Colonic mucosa (tissue), 4 donors: ENCODE measurements around the gene PLEKHA6. TPM values are rescaled to one million over a fixed set of nuclear protein-coding genes. Genes with fewer than 3 reads are reported as not detected.
"Not testable (repeated sequence)": the region's sequence is repeated elsewhere in the genome, so short reads cannot be mapped to it uniquely, and the experiment has no call there.

ENCODE experiments used
- DNase-seq: peaks from one replicate; pipeline ENCODE4 v3.0.0-alpha.2; 2020
- H3K27ac ChIP-seq: fragments of 200-600 bp; one replicate; pipeline ENCODE4 v1.8.0; 2021
- H3K27me3 ChIP-seq: fragments of 200-600 bp; one replicate; pipeline ENCODE4 v1.8.0; 2021
- H3K36me3 ChIP-seq: fragments of 200-600 bp; one replicate; pipeline ENCODE4 v1.8.0; 2021
- H3K4me1 ChIP-seq: fragments of 200-600 bp; one replicate; pipeline ENCODE4 v1.8.0; 2021; ENCODE audit warnings: mild to moderate bottlenecking
- H3K4me3 ChIP-seq: fragments of 200-600 bp; one replicate; pipeline ENCODE4 v1.8.0; 2021
- H3K9ac ChIP-seq, 2 donors: one replicate each; pipeline ENCODE4 v1.7.0; 2013; ENCODE audit warnings: control low read depth in 2 of 2, low read depth in 2 of 2, low read length in 2 of 2
- H3K9me3 ChIP-seq: fragments of 200-600 bp; one replicate; pipeline ENCODE4 v1.8.0; 2021
- CTCF ChIP-seq: fragments of 200-600 bp; IDR thresholded peaks from one replicate; pipeline ENCODE4 v1.8.0; 2022; ENCODE audit warnings: antibody characterized with exemption, mild to moderate bottlenecking
- intact Hi-C: fragments of 100-400 bp; cut with DNase I; formaldehyde crosslinking; loops from one replicate; pipeline ENCODE4 v1.14.1; 2022
- total RNA-seq, 2 donors: library from RNA; stranded (reverse); fragmentation: NEBNext Ultra II Directional in 1 of 2; extraction: Animal tissue kit (Norgen Biotek cat#: 25700) in 1 of 2; gene quantifications; one replicate each; pipeline ENCODE4 v1.2.1, GENCODE V29; 2021
- donor health status: healthy.
- donor health status: DM: no; HTN: no; CAD: no.
- donor health status: DM: no; HTN: no; CAD: no.

The PLEKHA6 gene
- total RNA-seq, 2 donors from 2014 or later, result 84.5 to 165 TPM

- no peaks in the 10 kb centered on the region for H3K27me3 ChIP-seq
- peak overlapping the region; percentile 39 for H3K4me3 ChIP-seq
- peak overlapping the region; percentile 61 to 94 for H3K9ac ChIP-seq
- no peaks in the 10 kb centered on the region for H3K36me3 ChIP-seq
- TF ChIP-seq CTCF, result no peak
- H3K27ac ChIP-seq, result peak overlapping the region; percentile 86
- no peaks in the 10 kb centered on the region for H3K9me3 ChIP-seq
- peaks cover 6% of the 10 kb centered on the region for H3K4me1 ChIP-seq
- peak; percentile 89 for DNase-seq
- intact Hi-C loops, result no loop called here
Observed at GRCh38 chr1:204331275-204331674, 28.5 kb downstream of the PLEKHA6 start.

GRCh38 chr1:204327870-204328269, 31.9 kb downstream of the PLEKHA6 start:
- H3K4me1 ChIP-seq, H3K27me3 ChIP-seq, H3K27ac ChIP-seq, H3K9ac ChIP-seq, intact Hi-C loops, DNase-seq, H3K9me3 ChIP-seq, H3K36me3 ChIP-seq, H3K4me3 ChIP-seq: not testable (repeated sequence)

- Histone ChIP-seq H3K27me3 (no peaks in the 10 kb centered on the region), H3K4me3 (no peak overlapping the region), H3K4me1 (no peaks in the 10 kb centered on the region), H3K27ac (no peak overlapping the region), H3K9ac (peak overlapping the region in 1 of 2 donors; percentile 21), H3K9me3 (no peaks in the 10 kb centered on the region), H3K36me3 (no peaks in the 10 kb centered on the region)
- no peak for DNase-seq
- no peak for TF ChIP-seq CTCF
- intact Hi-C loops, result no loop called here
Observed at GRCh38 chr1:204327359-204327758, 32.4 kb downstream of the PLEKHA6 start.

GRCh38 chr1:204326771-204327300, 32.9 kb downstream of the PLEKHA6 start:
- intact Hi-C loops, result no loop called here
- H3K27me3 ChIP-seq, result no peaks in the 10 kb centered on the region
- no peak for TF ChIP-seq CTCF
- H3K36me3 ChIP-seq, result no peaks in the 10 kb centered on the region
- no peak for DNase-seq
- no peaks in the 10 kb centered on the region for H3K9me3 ChIP-seq
- no peaks in the 10 kb centered on the region for H3K4me1 ChIP-seq
- peak overlapping the region in 1 of 2 donors; percentile 21 for H3K9ac ChIP-seq
- no peak overlapping the region for H3K27ac ChIP-seq
- no peak overlapping the region for H3K4me3 ChIP-seq

- H3K27me3 ChIP-seq, result no peaks in the 10 kb centered on the region
- DNase-seq, result no peak
- no peaks in the 10 kb centered on the region for H3K4me1 ChIP-seq
- H3K9me3 ChIP-seq, result no peaks in the 10 kb centered on the region
- H3K27ac ChIP-seq, result no peak overlapping the region
- no peaks in the 10 kb centered on the region for H3K36me3 ChIP-seq
- H3K9ac ChIP-seq, result no peak overlapping the region
- intact Hi-C loops, result no loop called here
- TF ChIP-seq CTCF, result no peak
- no peak overlapping the region for H3K4me3 ChIP-seq
Observed at GRCh38 chr1:204325944-204326343, 33.8 kb downstream of the PLEKHA6 start.

GRCh38 chr1:204323887-204324286, 35.8 kb downstream of the PLEKHA6 start:
- TF ChIP-seq CTCF, result no peak
- Histone ChIP-seq H3K4me1 (peaks cover 6% of the 10 kb centered on the region), H3K36me3 (no peaks in the 10 kb centered on the region), H3K9me3 (no peaks in the 10 kb centered on the region), H3K4me3 (no peak overlapping the region), H3K27ac (no peak overlapping the region), H3K9ac (no peak overlapping the region), H3K27me3 (no peaks in the 10 kb centered on the region)
- DNase-seq, result no peak
- intact Hi-C loops, result no loop called here
